ENCODE measurements around the gene AKR1B15.

DNA sequence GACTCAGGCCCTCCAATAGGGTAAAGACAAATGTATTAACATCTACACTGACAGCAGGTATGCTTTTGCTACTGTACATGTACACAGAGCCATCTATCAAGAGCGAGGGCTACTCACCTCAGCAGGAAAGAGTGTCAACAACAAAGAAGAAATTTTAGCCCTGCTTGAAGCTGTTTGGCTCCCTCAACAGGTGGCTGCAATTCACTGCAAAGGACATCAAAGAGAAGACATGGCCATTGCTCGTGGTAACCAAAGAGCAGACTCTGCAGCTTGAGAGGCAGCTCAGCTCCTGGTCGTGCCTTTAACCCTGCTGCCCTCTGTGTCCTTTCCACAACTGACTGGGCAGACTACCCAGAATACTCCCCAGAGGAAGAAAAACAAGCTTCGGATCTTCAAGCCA, 5.1 kb downstream of the AKR1B15 start:
- TF ChIP-seq, protein P1, sequence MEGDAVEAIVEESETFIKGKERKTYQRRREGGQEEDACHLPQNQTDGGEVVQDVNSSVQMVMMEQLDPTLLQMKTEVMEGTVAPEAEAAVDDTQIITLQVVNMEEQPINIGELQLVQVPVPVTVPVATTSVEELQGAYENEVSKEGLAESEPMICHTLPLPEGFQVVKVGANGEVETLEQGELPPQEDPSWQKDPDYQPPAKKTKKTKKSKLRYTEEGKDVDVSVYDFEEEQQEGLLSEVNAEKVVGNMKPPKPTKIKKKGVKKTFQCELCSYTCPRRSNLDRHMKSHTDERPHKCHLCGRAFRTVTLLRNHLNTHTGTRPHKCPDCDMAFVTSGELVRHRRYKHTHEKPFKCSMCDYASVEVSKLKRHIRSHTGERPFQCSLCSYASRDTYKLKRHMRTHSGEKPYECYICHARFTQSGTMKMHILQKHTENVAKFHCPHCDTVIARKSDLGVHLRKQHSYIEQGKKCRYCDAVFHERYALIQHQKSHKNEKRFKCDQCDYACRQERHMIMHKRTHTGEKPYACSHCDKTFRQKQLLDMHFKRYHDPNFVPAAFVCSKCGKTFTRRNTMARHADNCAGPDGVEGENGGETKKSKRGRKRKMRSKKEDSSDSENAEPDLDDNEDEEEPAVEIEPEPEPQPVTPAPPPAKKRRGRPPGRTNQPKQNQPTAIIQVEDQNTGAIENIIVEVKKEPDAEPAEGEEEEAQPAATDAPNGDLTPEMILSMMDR (IDR thresholded peaks at IDR 0.05): peak; percentile 51
- TF ChIP-seq ZFX (IDR thresholded peaks at IDR 0.05; ENCODE audit: borderline replicate concordance): no peak

Data from 22Rv1 (cell line).